Fibroblast of lung (primary cell): ENCODE data around the gene CNKSR2.

Experiments
- EZH2 ChIP-seq: IDR thresholded peaks from 2 replicates; pipeline ENCODE4 v1.5.1; 2012; ENCODE audit warnings: low read length, control low read depth, mild to moderate bottlenecking; ENCODE audit errors: missing control alignments
- TF ChIP-seq, protein P1 (sequence below), 2 donors: IDR thresholded peaks in 1 of 2; conservative IDR thresholded peaks in 1 of 2; 1 replicate in 1 of 2; 2 replicates in 1 of 2; pipeline ENCODE4 v1.5.1; 2011 to 2012; ENCODE audit warnings: low read length in 2 of 2, control low read depth in 1 of 2, inconsistent platforms in 1 of 2, low read depth in 1 of 2, mild to moderate bottlenecking in 1 of 2

DNA sequence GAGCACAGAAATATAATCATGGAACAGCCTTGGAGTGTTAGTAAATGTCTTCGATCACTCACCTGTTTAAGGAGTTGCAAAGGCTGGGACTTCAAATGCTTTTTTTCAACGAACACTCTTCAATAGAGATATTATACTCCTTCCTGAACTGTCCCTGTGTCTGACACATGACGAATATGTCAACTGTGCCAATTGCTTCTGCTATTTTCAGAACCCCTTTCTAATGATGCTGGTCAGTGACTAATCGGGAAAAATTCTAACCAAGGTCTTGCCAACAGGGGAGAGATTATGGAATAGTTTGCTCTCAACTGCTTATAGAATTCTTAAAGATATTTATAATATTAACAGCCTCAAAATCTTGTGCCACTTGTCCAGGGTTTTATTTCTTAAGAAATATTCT is 292.5 kb downstream of the CNKSR2 start:
- TF ChIP-seq, protein P1, sequence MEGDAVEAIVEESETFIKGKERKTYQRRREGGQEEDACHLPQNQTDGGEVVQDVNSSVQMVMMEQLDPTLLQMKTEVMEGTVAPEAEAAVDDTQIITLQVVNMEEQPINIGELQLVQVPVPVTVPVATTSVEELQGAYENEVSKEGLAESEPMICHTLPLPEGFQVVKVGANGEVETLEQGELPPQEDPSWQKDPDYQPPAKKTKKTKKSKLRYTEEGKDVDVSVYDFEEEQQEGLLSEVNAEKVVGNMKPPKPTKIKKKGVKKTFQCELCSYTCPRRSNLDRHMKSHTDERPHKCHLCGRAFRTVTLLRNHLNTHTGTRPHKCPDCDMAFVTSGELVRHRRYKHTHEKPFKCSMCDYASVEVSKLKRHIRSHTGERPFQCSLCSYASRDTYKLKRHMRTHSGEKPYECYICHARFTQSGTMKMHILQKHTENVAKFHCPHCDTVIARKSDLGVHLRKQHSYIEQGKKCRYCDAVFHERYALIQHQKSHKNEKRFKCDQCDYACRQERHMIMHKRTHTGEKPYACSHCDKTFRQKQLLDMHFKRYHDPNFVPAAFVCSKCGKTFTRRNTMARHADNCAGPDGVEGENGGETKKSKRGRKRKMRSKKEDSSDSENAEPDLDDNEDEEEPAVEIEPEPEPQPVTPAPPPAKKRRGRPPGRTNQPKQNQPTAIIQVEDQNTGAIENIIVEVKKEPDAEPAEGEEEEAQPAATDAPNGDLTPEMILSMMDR (conservative IDR thresholded peaks at IDR 0.05 in 1 of 2, IDR thresholded peaks at IDR 0.05 in 1 of 2; ENCODE audit: low read depth in 1 of 2, low read length in 2 of 2): no peak
- TF ChIP-seq EZH2: no peak
